ENCODE measurements around the gene KCTD3. TPM values are rescaled to one million over a fixed set of nuclear protein-coding genes. Genes with fewer than 3 reads are reported as not detected.

The KCTD3 gene
- total RNA-seq, 1 donor from 2014 or later, result 26.9 TPM

DNA sequence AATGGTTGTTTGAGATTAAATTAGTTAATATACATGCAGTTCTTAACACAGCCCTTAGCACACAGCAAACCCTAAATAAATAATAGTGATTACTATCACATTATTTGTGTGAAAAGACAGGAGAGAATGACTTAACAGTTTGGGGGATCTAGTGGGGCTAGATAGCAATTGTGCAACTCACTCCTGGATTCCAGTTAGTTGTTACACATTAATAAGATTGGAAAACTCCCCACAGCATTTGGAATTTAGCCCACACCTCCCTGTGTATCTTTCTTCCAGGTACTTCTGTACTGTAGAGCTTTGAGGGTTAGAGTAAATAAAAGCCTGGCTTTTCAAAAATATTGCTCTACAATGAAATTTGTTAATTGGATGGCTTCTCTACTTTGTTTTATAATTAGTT, 93.2 kb downstream of the KCTD3 start:
- DNase-seq, result no peak
- TF ChIP-seq, protein P1, sequence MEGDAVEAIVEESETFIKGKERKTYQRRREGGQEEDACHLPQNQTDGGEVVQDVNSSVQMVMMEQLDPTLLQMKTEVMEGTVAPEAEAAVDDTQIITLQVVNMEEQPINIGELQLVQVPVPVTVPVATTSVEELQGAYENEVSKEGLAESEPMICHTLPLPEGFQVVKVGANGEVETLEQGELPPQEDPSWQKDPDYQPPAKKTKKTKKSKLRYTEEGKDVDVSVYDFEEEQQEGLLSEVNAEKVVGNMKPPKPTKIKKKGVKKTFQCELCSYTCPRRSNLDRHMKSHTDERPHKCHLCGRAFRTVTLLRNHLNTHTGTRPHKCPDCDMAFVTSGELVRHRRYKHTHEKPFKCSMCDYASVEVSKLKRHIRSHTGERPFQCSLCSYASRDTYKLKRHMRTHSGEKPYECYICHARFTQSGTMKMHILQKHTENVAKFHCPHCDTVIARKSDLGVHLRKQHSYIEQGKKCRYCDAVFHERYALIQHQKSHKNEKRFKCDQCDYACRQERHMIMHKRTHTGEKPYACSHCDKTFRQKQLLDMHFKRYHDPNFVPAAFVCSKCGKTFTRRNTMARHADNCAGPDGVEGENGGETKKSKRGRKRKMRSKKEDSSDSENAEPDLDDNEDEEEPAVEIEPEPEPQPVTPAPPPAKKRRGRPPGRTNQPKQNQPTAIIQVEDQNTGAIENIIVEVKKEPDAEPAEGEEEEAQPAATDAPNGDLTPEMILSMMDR (IDR thresholded peaks at IDR 0.05), result no peak
- no peak overlapping the region for H3K4me3 ChIP-seq
- no peaks in the 10 kb centered on the region for H3K4me1 ChIP-seq
- H3K36me3 ChIP-seq, result no peaks in the 10 kb centered on the region
- no peaks in the 10 kb centered on the region for H3K27me3 ChIP-seq
- no peaks in the 10 kb centered on the region for H3K9me3 ChIP-seq
- intact Hi-C loops (cut with DNase I), result no loop called here
- ATAC-seq, result peak; percentile 60
- no peak overlapping the region for H3K27ac ChIP-seq

DNA sequence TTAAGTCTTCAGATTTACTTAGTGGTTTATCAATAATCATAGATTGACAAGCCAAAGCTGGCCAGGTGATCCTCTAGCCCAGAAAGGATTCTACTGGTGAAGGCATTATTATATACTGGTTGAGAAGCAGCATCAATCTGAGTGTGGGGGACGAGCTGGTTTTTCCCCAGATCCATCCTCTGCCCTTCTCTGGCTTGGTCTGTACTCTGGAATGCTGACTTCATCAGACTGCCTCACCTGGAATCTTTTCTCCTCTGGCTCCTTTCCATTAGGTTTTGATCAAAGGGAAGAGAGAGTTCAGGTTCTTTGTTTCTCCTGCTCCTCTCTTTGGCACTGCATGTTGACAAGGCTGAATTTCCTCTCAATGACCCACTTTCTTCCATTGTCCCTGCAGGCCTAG, 93.9 kb downstream of the KCTD3 start:
- no peak overlapping the region for H3K4me3 ChIP-seq
- intact Hi-C loops (cut with DNase I), result no loop called here
- H3K36me3 ChIP-seq, result no peaks in the 10 kb centered on the region
- DNase-seq, result no peak
- H3K9me3 ChIP-seq, result no peaks in the 10 kb centered on the region
- ATAC-seq, result no peak
- no peaks in the 10 kb centered on the region for H3K27me3 ChIP-seq
- TF ChIP-seq, protein P1 (IDR thresholded peaks at IDR 0.05), result no peak
- H3K4me1 ChIP-seq, result no peaks in the 10 kb centered on the region
- no peak overlapping the region for H3K27ac ChIP-seq

DNA sequence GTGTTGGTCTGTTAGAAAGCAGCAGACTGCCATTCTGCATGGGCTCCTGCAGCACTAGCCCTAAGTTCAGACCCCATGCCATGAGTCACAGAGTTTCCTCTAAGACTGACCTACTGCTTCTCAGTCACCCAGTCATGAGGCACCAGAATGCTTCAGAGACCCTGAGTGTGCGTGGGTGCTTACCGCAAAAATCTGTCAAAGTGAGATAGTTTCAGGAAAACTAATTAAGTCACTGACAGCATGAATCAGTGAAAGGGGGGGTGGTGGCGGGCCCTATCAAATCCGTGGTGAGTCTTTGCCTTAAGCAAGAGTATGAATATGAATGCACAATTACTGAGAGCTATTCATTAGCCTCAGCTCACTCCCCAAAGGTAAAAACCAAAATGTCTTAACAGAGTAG, 98.1 kb downstream of the KCTD3 start:
- no peak for ATAC-seq
- no peaks in the 10 kb centered on the region for H3K36me3 ChIP-seq
- no peak for DNase-seq

DNA sequence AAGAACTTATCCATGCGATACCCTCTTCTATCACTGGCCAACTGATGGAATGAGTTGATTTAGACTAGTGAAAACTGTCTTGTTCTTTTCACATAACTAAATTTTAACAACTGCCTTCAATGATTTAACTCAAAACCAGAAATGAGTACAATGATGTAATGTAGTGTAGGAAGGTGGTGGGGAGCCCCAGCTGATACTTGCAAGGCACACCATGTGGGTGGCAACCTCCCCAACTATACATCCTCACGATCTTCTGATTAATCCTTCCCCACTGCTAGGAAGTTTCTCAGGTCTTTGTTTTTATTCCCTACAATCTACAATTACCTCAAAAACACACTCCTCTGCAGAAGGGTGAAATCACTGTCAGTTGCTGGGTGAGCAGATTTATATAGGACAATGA, 100.7 kb downstream of the KCTD3 start:
- intact Hi-C loops (cut with DNase I), result no loop called here
- TF ChIP-seq, protein P1 (IDR thresholded peaks at IDR 0.05), result no peak
- Histone ChIP-seq H3K9me3 (no peaks in the 10 kb centered on the region), H3K27me3 (no peaks in the 10 kb centered on the region), H3K27ac (no peak overlapping the region), H3K4me1 (no peaks in the 10 kb centered on the region), H3K4me3 (no peak overlapping the region), H3K36me3 (no peaks in the 10 kb centered on the region)
- DNase-seq, result no peak
- ATAC-seq, result no peak

More for the DNA sequence above, 98.1 kb downstream of the KCTD3 start:
- no peaks in the 10 kb centered on the region for H3K27me3 ChIP-seq
- H3K9me3 ChIP-seq, result no peaks in the 10 kb centered on the region
- H3K27ac ChIP-seq, result no peak overlapping the region
- no peaks in the 10 kb centered on the region for H3K4me1 ChIP-seq
- H3K4me3 ChIP-seq, result no peak overlapping the region
- intact Hi-C loops (cut with DNase I), result no loop called here
- TF ChIP-seq, protein P1 (IDR thresholded peaks at IDR 0.05), result no peak

DNA sequence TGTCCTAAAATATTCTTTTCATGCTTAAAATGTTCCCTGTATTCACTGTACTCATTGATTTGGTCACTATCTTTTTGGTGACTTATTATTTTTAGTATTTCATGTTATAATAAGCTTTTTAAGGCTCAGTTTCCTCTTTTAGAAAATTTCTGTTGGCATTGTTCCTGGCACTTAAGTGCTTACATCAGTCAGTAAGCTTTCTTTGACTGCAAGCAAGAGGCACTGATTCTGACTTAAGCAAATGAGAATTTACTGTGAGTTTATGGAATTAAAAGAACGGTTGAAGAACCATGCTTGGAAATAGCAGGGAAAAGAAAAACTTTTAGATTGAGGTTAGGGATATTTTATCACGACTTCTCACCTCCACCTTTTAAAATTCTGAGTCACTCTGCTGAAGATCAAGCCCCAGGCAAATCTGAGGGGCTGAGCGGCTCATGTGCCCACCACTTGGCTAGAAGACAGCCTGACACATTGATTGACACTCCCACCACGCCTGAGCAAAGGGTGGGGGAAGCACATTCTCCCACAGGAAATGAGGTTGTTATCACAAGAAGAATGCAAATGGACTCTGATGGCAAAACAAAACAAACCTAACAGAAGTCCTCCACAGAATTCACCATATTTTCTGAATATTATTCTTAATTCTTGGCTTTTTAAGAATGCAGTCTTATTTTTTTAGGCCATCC, 102.8 kb downstream of the KCTD3 start:
- no peaks in the 10 kb centered on the region for H3K9me3 ChIP-seq
- TF ChIP-seq, protein P1 (IDR thresholded peaks at IDR 0.05), result no peak
- no peak for ATAC-seq
- intact Hi-C loops (cut with DNase I), result no loop called here
- H3K4me3 ChIP-seq, result no peak overlapping the region
- DNase-seq, result no peak
- no peaks in the 10 kb centered on the region for H3K4me1 ChIP-seq
- H3K27ac ChIP-seq, result no peak overlapping the region
- H3K36me3 ChIP-seq, result no peaks in the 10 kb centered on the region
- no peaks in the 10 kb centered on the region for H3K27me3 ChIP-seq
